Glutamatergic neuron (in vitro differentiated cells): ENCODE results near the gene SORBS2. TPM values are rescaled to one million over a fixed set of nuclear protein-coding genes. Genes with fewer than 3 reads are reported as not detected.
A peak's percentile ranks its signal among the peaks of the same experiment; 100 is the strongest.

Source experiments
- DNase-seq: peaks from one replicate; pipeline ENCODE4 v3.0.0; 2022
- H3K27ac Mint-ChIP-seq: one replicate; pipeline ENCODE4 v1.8.0; 2020; ENCODE audit warnings: mild to moderate bottlenecking, mixed read lengths, inconsistent platforms; ENCODE audit not compliant: unreplicated experiment
- H3K27me3 Mint-ChIP-seq: one replicate; pipeline ENCODE4 v1.8.0; 2020; ENCODE audit warnings: mild to moderate bottlenecking, moderate library complexity, mixed read lengths, inconsistent platforms; ENCODE audit not compliant: unreplicated experiment
- H3K36me3 Mint-ChIP-seq: one replicate; pipeline ENCODE4 v1.8.0; 2020; ENCODE audit warnings: mild to moderate bottlenecking, mixed read lengths, inconsistent platforms; ENCODE audit not compliant: unreplicated experiment
- H3K4me1 Mint-ChIP-seq: one replicate; pipeline ENCODE4 v1.8.0; 2020; ENCODE audit warnings: mild to moderate bottlenecking, low read depth, mixed read lengths, inconsistent platforms; ENCODE audit not compliant: unreplicated experiment
- H3K4me3 Mint-ChIP-seq: one replicate; pipeline ENCODE4 v1.8.0; 2020; ENCODE audit warnings: mild to moderate bottlenecking, mixed read lengths, inconsistent platforms; ENCODE audit not compliant: unreplicated experiment
- H3K9me3 Mint-ChIP-seq: one replicate; pipeline ENCODE4 v1.8.0; 2020; ENCODE audit warnings: mild to moderate bottlenecking, moderate library complexity, mixed read lengths, inconsistent platforms; ENCODE audit not compliant: unreplicated experiment
- CTCF ChIP-seq: fragments of 200-600 bp; sonication (generic); IDR thresholded peaks from one replicate; pipeline ENCODE4 v1.5.0; 2021; ENCODE audit not compliant: partially characterized antibody, unreplicated experiment
- total RNA-seq: library from RNA; stranded (reverse); fragmentation: NEBNext Ultra II Directional; extraction: Animal tissue kit (Norgen Biotek cat#: 25700); gene quantifications from one replicate; pipeline ENCODE4 v1.2.1, GENCODE V29; 2021; ENCODE audit not compliant: unreplicated experiment

Gene SORBS2
- total RNA-seq, 1 donor from 2014 or later: 95.5 TPM

- Mint-ChIP-seq H3K27me3 (peaks cover 2% of the 10 kb centered on the region), H3K4me3 (no peak overlapping the region), H3K9me3 (peaks cover 13% of the 10 kb centered on the region), H3K36me3 (peaks cover 17% of the 10 kb centered on the region), H3K4me1 (peaks cover 33% of the 10 kb centered on the region), H3K27ac (peak overlapping the region; percentile 5)
- TF ChIP-seq CTCF: no peak
- no peak for DNase-seq
Observed at GRCh38 chr4:185849664-185850550, 37.9 kb upstream of the SORBS2 start.

GRCh38 chr4:185847352-185848097 lies 35.5 kb upstream of the SORBS2 start:
- Mint-ChIP-seq H3K4me3 (peak overlapping the region; percentile 17), H3K4me1 (peaks cover 27% of the 10 kb centered on the region), H3K27me3 (peaks cover 6% of the 10 kb centered on the region), H3K27ac (peak overlapping the region; percentile 75), H3K9me3 (peaks cover 16% of the 10 kb centered on the region), H3K36me3 (peaks cover 22% of the 10 kb centered on the region)
- TF ChIP-seq CTCF: no peak
- no peak for DNase-seq

GRCh38 chr4:185846505-185847150 lies 34.6 kb upstream of the SORBS2 start:
- peaks cover 16% of the 10 kb centered on the region for H3K9me3 Mint-ChIP-seq
- no peak for DNase-seq
- peaks cover 22% of the 10 kb centered on the region for H3K36me3 Mint-ChIP-seq
- TF ChIP-seq CTCF: no peak
- peak overlapping the region; percentile 57 for H3K4me3 Mint-ChIP-seq
- H3K4me1 Mint-ChIP-seq: peaks cover 27% of the 10 kb centered on the region
- peaks cover 6% of the 10 kb centered on the region for H3K27me3 Mint-ChIP-seq
- peak overlapping the region; percentile 33 for H3K27ac Mint-ChIP-seq

- no peak overlapping the region for H3K4me3 Mint-ChIP-seq
- peaks cover 27% of the 10 kb centered on the region for H3K4me1 Mint-ChIP-seq
- DNase-seq: no peak
- peaks cover 16% of the 10 kb centered on the region for H3K9me3 Mint-ChIP-seq
- H3K27ac Mint-ChIP-seq: no peak overlapping the region
- peaks cover 6% of the 10 kb centered on the region for H3K27me3 Mint-ChIP-seq
- TF ChIP-seq CTCF: no peak
- H3K36me3 Mint-ChIP-seq: peaks cover 21% of the 10 kb centered on the region
Observed at GRCh38 chr4:185845966-185846365, 34.0 kb upstream of the SORBS2 start.
